ENCODE data around the gene AP5Z1.

Gene AP5Z1

GRCh38 chr7:4820967-4821471 lies 45.6 kb downstream of the AP5Z1 start:
- DNase-seq (ENCODE audit: low read depth in 2 of 2) = no peak

- DNase-seq (ENCODE audit: low read depth in 2 of 2) = no peak
Observed at GRCh38 chr7:4822677-4823076, 47.3 kb downstream of the AP5Z1 start.

DNA sequence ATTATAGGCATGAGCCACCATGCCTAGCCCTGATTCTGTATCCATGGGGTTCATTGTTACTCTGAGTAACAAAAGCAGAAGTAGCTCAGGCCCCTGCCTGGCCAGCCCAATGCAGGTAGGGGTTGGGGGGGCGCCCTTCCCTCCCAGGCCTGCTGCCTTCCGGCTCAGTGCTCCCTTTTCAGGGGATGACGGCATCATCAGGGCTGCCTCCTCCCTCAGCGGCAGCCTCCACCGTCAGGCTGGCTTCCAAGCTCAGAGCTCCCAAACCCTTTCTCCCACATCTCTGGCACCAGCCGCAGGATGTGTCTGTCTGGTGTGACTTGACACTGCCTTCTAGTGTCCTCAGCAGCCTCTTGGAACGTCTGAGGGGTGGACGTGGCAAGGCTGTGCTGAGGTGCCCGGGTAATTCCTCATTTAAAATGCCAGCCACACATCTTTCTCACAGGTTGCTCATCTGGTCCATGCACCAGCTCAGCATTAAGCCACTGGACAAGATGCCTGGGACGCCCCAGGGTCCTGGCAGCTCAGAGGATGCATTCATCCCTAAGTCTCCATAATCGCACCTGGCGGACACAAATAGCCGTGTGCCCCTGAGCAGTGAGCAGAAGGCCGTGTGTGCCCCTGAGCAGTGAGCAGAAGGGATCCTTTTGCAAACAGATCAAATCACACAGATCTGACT lies 48.2 kb downstream of the AP5Z1 start:
- no peak for DNase-seq (ENCODE audit: low read depth in 2 of 2)

GRCh38 chr7:4824120-4824775 lies 48.8 kb downstream of the AP5Z1 start:
- DNase-seq (ENCODE audit: low read depth in 2 of 2) = no peak

DNA sequence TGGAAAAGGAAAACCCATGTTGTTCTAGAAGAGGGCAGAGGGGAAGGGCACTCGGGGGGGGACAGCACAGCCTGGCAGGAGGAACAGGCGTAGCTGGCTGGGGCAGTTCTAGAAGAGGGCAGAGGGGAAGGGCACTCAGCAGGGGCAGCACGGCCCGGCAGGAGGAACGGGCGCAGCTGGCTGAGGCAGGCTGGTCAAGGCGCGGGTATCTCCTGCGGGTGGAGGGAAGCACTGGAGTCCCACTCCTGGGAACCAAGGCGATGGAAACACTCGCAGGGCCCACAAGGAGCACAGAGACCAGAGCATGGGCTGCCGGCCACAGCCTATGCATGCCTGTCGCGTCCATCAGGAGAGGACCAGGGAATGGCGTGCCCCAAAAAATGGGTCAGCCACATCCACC lies 49.7 kb downstream of the AP5Z1 start:
- DNase-seq (ENCODE audit: low read depth in 2 of 2) = no peak

DNA sequence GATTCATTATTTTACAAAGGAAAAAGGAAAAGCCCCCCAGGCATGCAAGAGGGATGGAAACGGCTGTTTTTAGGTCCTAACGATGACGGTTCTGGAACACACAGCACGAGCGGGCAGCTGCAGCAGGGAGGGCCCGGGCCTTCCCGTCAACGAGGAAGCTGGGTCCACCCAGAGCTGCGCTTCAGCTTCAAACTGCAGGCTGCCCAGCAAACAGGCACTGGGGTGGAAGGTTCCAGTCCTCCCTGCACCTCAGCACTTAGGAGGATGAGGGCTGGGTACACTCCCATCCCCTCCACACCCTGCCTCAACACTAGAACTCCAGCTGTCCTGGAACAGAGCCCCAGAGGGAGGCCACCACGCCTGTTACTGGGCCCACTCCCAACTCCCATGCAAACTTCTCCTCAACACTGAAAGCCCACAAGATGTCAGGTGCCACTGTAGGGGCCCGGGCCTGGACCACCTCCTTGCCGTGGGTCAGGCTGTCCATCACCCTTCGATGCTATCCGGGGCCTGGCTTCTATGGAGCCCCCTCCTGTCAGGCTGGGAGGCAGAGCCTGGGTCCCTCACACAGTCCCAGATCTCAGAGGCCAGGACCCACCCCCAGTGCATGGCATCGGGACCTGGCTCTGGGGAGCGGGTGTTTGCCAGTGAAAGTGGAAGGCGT lies 53.4 kb downstream of the AP5Z1 start:
- no peak for DNase-seq (ENCODE audit: low read depth in 2 of 2)

- peak; percentile 24 to 53 for DNase-seq (ENCODE audit: low read depth in 2 of 2)
Observed at GRCh38 chr7:4830176-4830575, 54.8 kb downstream of the AP5Z1 start.

- no peak for DNase-seq (ENCODE audit: low read depth in 2 of 2)
Observed at GRCh38 chr7:4831723-4832495, 56.5 kb downstream of the AP5Z1 start.

DNA sequence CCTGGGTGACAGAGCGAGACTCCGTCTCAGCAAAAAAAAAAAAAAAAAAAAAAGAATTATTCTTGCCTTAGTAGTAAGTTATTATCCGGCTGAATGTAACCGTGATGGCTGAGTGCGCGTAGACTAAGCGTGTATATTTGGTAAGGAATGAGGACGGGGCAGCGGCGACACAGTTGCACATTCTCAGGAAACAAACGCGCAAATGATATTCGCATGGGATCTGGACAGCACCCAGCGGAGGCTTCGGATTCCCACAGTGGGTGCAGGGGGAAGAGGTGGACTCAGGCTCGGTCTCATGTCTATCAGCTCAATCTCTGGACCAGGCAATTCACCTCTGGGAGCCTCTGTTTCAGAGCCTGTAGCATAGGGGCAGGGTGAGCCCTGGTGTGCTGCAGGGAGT lies 57.3 kb downstream of the AP5Z1 start:
- no peak for DNase-seq (ENCODE audit: low read depth in 2 of 2)

GRCh38 chr7:4833176-4833575 lies 57.8 kb downstream of the AP5Z1 start:
- DNase-seq (ENCODE audit: low read depth in 2 of 2) = no peak

- DNase-seq (ENCODE audit: low read depth in 2 of 2) = no peak
Observed at GRCh38 chr7:4833691-4834600, 58.5 kb downstream of the AP5Z1 start.

GRCh38 chr7:4834601-4835397 lies 59.4 kb downstream of the AP5Z1 start:
- no peak for DNase-seq (ENCODE audit: low read depth in 2 of 2)

GRCh38 chr7:4835398-4836205 lies 60.2 kb downstream of the AP5Z1 start:
- no peak for DNase-seq (ENCODE audit: low read depth in 2 of 2)

DNA sequence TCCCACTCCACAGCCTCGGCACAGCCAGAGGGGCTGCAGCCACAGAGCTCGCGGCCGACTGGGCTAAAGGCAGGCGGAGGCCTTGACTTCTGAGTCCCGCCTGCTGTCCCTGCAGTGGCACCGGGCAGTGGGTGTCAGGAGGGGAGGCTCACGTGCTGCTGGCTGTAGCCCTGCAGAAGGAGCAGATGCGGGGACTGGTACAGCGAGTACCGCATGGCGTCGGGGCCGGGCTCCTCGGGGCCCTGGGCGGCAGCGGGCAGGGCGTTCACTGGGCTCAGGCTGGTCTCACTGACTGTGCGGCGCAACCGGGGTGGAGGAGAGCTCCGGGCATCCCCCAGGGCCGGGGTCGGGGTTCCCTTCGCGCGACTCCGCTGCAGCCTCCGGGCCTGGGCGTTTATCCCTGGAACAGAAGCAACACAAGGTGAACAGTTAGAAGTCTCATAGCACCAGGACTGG lies 60.8 kb downstream of the AP5Z1 start:
- DNase-seq (ENCODE audit: low read depth in 2 of 2) = no peak

GRCh38 chr7:4837041-4837802 lies 61.8 kb downstream of the AP5Z1 start:
- DNase-seq (ENCODE audit: low read depth in 2 of 2) = no peak

DNA sequence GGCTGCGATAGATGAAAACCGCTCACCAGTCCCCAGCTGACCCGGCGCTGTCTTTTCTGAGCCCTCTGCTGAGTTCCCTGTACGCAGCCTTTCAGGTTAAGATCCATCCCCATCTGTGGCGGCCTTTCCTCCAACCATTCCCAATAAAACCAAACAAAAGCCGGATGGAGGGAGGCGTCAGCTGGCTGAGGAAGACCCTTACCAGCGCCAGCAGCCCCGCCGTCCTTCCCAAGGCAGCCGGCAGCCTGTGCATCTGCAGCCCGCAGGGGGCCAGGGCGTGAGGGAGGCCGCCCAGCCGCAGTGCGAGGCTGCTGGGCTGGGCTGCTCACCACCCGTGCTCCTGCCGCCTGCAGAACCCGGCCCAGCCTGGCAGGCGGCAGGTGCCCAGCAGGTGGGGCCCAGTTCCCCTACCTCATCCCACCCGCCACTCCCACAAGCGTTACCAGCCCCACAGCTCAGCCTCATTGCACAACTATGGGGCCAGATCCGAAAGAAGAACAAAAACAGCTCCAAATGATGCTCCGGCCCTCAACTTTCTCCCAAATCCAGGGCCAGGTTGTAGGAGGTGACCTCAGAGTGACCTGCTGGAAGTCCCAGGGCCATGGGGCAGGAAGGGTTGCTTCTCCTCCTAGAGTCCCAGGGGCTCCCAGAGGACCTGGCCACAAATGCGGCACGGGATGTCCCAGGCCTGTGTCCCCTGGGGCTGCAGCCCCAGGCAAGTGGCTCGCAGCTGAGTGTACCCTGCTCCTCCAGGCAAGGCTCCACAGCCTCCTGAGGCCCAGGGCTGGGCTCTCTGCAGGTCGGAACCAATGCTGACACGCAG lies 62.6 kb downstream of the AP5Z1 start:
- no peak for DNase-seq (ENCODE audit: low read depth in 2 of 2)

DNA sequence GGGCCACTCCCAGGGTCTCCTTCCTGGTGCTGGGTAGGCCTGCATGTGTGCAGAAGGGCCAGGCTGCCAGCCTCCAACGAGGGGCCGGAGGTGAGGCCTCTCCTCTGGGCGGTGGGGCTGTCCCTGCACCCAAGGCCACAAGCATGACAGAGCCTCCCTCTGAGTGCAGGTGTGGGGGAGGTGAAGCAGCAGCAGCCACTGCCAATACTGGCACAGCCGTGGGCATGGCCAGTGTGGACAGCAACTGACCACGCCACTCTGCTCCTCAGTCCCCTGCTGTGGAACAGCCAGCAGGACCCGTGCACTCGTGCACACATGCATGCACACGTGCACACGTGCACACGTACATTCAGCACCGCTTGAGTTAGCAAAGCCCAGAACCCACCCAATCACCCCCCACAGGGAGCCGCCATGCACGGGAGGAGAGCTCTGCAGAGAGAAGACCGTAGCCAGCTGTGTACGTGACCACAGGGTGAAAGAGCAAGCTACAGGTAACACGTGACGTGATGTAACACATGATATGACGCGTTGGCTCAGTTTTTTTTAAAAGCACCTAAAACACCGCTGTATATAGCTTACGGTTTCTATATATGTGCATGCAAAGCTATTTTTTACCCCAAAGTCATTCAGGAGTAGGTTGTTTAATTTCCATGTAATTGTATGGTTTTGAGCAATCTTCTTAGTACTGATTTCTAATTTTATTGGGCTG lies 63.4 kb downstream of the AP5Z1 start:
- no peak for DNase-seq (ENCODE audit: low read depth in 2 of 2)

All from stimulated activated CD4-positive, alpha-beta T cell treated with anti-CD3 and anti-CD28 coated beads, Interleukin-12 subunit alpha, Interleukin-12 subunit beta, amount 100 ng/mL, for 24 hours (primary cell).